ENCODE measurements around the gene TOMM5.
A peak's percentile ranks its signal among the peaks of the same experiment; 100 is the strongest.

TOMM5 gene

DNA sequence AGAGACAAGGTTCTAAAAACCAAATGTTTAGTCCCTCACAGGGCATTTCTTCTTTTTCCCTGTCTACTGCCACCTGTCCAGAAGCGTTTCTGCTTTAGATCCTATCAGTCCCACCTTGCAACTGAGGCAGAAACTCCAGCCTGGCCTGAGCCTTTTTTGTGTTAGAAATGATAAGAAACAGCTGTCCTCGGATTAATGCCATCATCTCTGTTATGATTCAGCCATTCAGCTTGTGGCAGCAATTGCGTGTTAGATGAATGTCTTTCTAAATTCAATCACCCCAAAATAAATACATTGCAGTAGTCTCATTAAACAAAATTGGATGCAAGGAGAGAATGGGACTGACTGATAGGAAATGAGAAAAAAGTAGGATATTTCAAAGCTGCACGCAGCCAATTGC is 30.1 kb upstream of the TOMM5 start:
- peak; percentile 64 for DNase-seq (ENCODE audit: low read depth)
- TF ChIP-seq, protein P1, sequence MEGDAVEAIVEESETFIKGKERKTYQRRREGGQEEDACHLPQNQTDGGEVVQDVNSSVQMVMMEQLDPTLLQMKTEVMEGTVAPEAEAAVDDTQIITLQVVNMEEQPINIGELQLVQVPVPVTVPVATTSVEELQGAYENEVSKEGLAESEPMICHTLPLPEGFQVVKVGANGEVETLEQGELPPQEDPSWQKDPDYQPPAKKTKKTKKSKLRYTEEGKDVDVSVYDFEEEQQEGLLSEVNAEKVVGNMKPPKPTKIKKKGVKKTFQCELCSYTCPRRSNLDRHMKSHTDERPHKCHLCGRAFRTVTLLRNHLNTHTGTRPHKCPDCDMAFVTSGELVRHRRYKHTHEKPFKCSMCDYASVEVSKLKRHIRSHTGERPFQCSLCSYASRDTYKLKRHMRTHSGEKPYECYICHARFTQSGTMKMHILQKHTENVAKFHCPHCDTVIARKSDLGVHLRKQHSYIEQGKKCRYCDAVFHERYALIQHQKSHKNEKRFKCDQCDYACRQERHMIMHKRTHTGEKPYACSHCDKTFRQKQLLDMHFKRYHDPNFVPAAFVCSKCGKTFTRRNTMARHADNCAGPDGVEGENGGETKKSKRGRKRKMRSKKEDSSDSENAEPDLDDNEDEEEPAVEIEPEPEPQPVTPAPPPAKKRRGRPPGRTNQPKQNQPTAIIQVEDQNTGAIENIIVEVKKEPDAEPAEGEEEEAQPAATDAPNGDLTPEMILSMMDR (conservative IDR thresholded peaks at IDR 0.05; ENCODE audit: low read length), result no peak
- no peak overlapping the region for H3K4me3 ChIP-seq (ENCODE audit: low read length)

DNA sequence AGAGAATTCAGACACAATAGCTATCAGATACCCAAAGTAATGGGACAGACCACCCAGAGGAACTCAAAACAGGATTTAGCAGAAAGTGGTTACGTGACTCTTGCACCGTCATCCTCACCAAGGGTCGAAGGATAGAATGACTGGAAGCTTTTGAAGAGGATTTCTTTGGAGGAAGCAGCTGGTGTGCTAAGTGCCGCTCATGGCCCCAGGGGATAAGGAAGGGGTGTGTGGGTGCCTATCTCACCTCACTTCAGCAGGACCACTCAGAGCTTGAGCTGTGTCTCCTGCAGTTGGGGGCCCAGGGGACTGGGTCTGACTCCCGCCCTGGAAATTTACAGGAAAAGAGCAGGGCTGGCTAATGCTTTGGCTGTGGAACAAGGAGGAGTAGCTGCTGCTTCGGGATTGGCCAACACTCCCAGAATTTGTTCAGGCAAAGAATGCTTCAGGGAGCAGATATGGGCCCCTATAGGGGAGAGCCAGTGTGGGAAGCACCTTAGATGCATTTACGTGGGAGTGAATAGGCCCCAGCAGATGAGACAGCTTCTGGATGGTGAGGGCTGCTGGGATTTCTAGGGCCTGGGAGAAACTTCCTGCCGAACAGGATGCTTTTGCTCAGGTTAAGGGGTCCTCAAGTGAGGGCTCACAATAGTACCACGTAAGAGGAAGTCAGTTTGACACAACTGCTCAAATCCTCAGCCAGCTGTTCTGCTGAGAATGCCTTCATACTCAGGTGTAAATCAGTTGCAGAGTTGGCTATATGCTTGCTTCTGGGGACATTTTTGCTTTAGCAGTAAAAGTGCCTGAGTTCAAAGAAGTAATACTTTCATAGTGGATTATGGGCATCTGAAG is 29.1 kb upstream of the TOMM5 start:
- no peak overlapping the region for H3K4me3 ChIP-seq (ENCODE audit: low read length)
- no peak for DNase-seq (ENCODE audit: low read depth)
- TF ChIP-seq, protein P1 (conservative IDR thresholded peaks at IDR 0.05; ENCODE audit: low read length), result no peak

DNA sequence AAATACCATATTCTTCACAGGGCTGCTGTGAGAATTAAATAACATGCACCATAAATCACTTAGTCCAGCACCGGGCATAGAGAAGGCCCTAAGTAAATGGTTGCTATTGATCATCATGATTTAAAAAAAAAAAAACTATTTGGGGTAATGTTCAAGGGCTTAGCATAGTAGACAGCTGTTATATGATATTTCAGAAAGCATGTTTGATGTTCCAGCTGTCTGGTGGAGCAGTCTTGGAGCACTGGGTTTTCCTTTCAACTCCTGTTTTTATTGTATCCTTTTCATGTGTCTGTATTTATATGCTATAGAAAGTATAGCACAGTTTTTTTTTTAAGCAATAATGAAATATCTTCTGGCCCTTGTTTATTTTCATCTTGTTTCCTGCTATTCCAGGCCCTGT is 28.0 kb upstream of the TOMM5 start:
- TF ChIP-seq, protein P1 (conservative IDR thresholded peaks at IDR 0.05; ENCODE audit: low read length), result no peak
- DNase-seq (ENCODE audit: low read depth), result no peak

DNA sequence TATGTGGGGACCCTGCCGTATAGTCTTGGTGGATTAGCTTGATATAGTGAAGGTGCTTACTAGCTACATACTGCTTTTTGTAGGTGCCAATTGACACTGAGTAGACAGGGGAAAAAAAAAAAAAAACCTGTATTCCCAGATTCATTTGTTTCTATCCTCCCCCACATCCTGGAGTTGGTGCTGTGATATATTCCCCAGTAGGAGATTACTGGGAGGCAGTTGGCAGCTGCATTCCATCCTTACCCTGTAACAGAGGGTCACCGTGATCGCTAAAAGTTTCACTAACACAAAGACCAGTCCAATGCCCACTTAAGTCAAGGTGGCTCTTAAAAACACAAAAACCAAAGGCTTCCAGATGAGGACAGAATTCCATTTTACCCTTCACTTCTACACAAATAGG is 27.4 kb upstream of the TOMM5 start:
- TF ChIP-seq, protein P1 (conservative IDR thresholded peaks at IDR 0.05; ENCODE audit: low read length), result no peak
- no peak overlapping the region for H3K4me3 ChIP-seq (ENCODE audit: low read length)
- no peak for DNase-seq (ENCODE audit: low read depth)

More for the DNA sequence above, 28.0 kb upstream of the TOMM5 start:
- no peak overlapping the region for H3K4me3 ChIP-seq (ENCODE audit: low read length)

DNA sequence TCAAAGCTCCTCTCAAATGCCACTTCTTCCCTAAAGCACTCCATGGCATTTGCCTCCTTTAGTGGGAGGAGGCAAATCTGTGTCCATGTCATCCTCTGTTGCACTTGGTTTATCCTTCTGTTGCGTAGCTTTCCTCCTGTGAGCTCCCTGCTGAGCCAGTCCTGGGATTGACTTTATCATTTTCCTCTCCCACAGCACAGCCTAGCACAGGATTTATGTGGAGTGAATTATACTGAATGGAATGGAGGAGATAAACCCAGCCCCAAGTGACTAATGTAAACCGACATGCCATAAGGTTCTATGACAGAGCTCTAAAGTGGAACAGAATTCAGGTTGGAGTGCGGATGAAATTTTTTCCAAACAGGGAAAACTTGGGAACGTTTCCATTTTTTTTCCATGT is 26.4 kb upstream of the TOMM5 start:
- H3K4me3 ChIP-seq (ENCODE audit: low read length), result no peak overlapping the region
- peak; percentile 67 for DNase-seq (ENCODE audit: low read depth)
- TF ChIP-seq, protein P1 (conservative IDR thresholded peaks at IDR 0.05; ENCODE audit: low read length), result no peak

DNA sequence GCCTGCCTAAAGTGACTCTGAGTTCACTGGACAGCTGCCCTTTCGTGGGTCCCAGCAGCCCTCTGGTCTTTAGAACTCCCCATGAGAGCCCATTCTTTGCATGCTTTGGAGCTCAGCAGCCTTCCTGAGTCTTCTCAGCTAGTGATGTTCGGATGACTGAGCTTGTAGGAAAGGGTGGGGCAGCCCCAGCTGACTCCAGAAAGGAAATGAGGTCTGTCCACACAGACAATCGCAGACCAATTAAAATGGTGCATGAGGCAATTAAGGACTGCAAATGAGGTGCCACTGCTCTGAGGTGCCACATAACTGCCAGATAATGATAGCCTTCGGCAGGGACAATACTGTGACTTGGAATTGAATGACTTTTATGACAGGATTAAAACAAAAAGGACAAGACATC is 25.4 kb upstream of the TOMM5 start:
- TF ChIP-seq, protein P1 (conservative IDR thresholded peaks at IDR 0.05; ENCODE audit: low read length), result no peak
- no peak overlapping the region for H3K4me3 ChIP-seq (ENCODE audit: low read length)

DNA sequence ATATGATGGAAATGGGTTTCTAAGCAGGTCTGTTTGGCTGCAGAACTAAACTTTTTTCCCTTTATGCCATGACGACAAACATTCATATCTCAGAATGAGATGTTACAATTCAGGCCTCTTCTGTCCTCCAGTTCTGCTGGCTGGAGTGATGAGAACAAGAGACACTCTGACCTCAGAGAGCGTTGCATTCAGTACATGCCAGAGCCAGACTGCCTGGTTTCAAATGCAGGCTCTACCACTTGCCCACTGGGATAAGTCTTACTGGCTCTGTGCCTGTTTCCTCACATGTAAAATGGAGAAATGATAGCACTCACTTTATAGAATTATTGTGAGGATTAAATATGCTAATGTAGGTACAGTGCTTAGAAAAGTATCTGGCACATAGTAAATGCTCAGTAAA is 24.8 kb upstream of the TOMM5 start:
- H3K4me3 ChIP-seq (ENCODE audit: low read length), result no peak overlapping the region
- no peak for DNase-seq (ENCODE audit: low read depth)
- TF ChIP-seq, protein P1 (conservative IDR thresholded peaks at IDR 0.05; ENCODE audit: low read length), result no peak

More for the DNA sequence above, 25.4 kb upstream of the TOMM5 start:
- peak; percentile 64 for DNase-seq (ENCODE audit: low read depth)
